ENCODE results near the gene STUB1.

The STUB1 gene

GRCh38 chr16:679814-680624, at the start of gene STUB1:
Gene STUB1 (plus strand): TSS chr16:680410. CDS start chr16:680526, 116 bp downstream.
- DNase-seq (ENCODE audit: low read depth, low spot score) = peak; percentile 92

GRCh38 chr16:630815-631405, 49.3 kb upstream of the STUB1 start, which contains the start of gene WFIKKN1:
Gene WFIKKN1 (plus strand): TSS chr16:630985. CDS start chr16:631254, 269 bp downstream.
- DNase-seq (ENCODE audit: low read depth, low spot score) = peak; percentile 45

- DNase-seq (ENCODE audit: low read depth, low spot score) = no peak
Observed at GRCh38 chr16:631808-632358, 48.3 kb upstream of the STUB1 start.

GRCh38 chr16:632486-633335, 47.5 kb upstream of the STUB1 start:
- DNase-seq (ENCODE audit: low read depth, low spot score) = no peak

- DNase-seq (ENCODE audit: low read depth, low spot score) = no peak
Observed at GRCh38 chr16:633336-634050, 46.7 kb upstream of the STUB1 start.

GRCh38 chr16:634051-634670, 46.0 kb upstream of the STUB1 start:
- DNase-seq (ENCODE audit: low read depth, low spot score) = no peak

GRCh38 chr16:634996-635395, 45.2 kb upstream of the STUB1 start:
- no peak for DNase-seq (ENCODE audit: low read depth, low spot score)

GRCh38 chr16:635573-636205, 44.5 kb upstream of the STUB1 start:
- DNase-seq (ENCODE audit: low read depth, low spot score) = no peak

GRCh38 chr16:636206-637080, 43.8 kb upstream of the STUB1 start, which contains the start of gene METTL26:
Gene METTL26 (minus strand): TSS chr16:636305. CDS start chr16:636290, 15 bp downstream.
- DNase-seq (ENCODE audit: low read depth, low spot score) = peak; percentile 97

- peak; percentile 37 for DNase-seq (ENCODE audit: low read depth, low spot score)
Observed at GRCh38 chr16:637081-638018, 42.9 kb upstream of the STUB1 start.

GRCh38 chr16:638034-638543, 42.1 kb upstream of the STUB1 start:
- no peak for DNase-seq (ENCODE audit: low read depth, low spot score)

GRCh38 chr16:638836-639235, 41.4 kb upstream of the STUB1 start:
- DNase-seq (ENCODE audit: low read depth, low spot score) = no peak

- DNase-seq (ENCODE audit: low read depth, low spot score) = no peak
Observed at GRCh38 chr16:640614-641013, 39.6 kb upstream of the STUB1 start.

- peak; percentile 86 for DNase-seq (ENCODE audit: low read depth, low spot score)
Observed at GRCh38 chr16:641326-642188, 38.7 kb upstream of the STUB1 start, which contains the start of gene MCRIP2. Gene MCRIP2 (plus strand): TSS chr16:641828. CDS start chr16:641992, 164 bp downstream.

- DNase-seq (ENCODE audit: low read depth, low spot score) = peak; percentile 45
Observed at GRCh38 chr16:642189-643049, 37.8 kb upstream of the STUB1 start.

- no peak for DNase-seq (ENCODE audit: low read depth, low spot score)
Observed at GRCh38 chr16:643050-643368, 37.2 kb upstream of the STUB1 start.

Measured in astrocyte of the hippocampus (primary cell).